Transverse colon (tissue), 3 donors: Measurements from ENCODE around the gene NEU1.

Experiments
- CTCF ChIP-seq, 5 experiments: fragments of 200-600 bp in 3 of 5; fragments of 450-650 bp in 2 of 5; sonication (generic) in 3 of 5; IDR thresholded peaks; 1 replicate in 2 of 5; 2 replicates in 3 of 5; pipeline ENCODE4 v1.5.1; 2016 to 2017; ENCODE audit warnings: antibody characterized with exemption in 5 of 5, inconsistent platforms in 3 of 5, mild to moderate bottlenecking in 2 of 5, moderate library complexity in 1 of 5
- POLR2A ChIP-seq: fragments of 450-650 bp; IDR thresholded peaks from one replicate; pipeline ENCODE4 v1.6.1; 2016; ENCODE audit warnings: antibody characterized with exemption, mild to moderate bottlenecking, moderate library complexity

DNA sequence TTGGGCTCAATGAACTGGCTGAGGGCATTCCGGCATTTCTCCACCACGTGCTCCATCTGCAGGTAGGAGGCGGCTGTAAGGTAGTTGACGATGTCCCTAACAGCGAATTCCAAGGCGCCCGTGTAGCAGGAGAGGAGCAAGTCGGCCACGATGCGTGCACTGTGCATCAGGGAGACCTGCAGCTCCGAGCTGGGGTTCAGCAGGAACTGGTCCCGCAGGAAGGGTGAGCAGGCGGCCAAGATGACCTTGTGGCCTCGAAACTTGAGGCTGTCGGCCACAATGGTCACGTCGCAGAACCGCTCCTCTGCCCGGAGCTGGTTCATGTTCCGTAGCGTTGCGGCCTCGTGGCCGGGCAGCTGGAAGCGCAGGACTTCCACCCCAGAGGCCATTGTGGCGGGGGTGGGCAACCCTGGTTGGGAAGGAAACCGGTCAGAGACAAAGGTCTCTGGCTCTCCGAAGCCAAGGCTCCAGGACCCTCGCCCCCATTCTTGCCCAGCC is 38.3 kb upstream of the NEU1 start:
- no peak for TF ChIP-seq CTCF (IDR thresholded peaks at IDR 0.05)
- no peak for TF ChIP-seq POLR2A
